ENCODE measurements around the gene LMOD1.
"Not testable (repeated sequence)": the region's sequence is repeated elsewhere in the genome, so short reads cannot be mapped to it uniquely, and the experiment has no call there.

LMOD1 gene

GRCh38 chr1:201877877-201878401, 68.4 kb downstream of the LMOD1 start:
- in situ Hi-C loops (cut with MboI; ENCODE audit: low sequenced_read_pairs), result no loop called here

- in situ Hi-C loops (cut with MboI; ENCODE audit: low sequenced_read_pairs), result no loop called here
Measured at GRCh38 chr1:201876148-201876818, 70.1 kb downstream of the LMOD1 start.

GRCh38 chr1:201874672-201875071, 71.7 kb downstream of the LMOD1 start:
- in situ Hi-C loops (cut with MboI; ENCODE audit: low sequenced_read_pairs), result no loop called here

- in situ Hi-C loops (cut with MboI; ENCODE audit: low sequenced_read_pairs), result no loop called here
Measured at GRCh38 chr1:201870397-201870796, 76.0 kb downstream of the LMOD1 start.

GRCh38 chr1:201861448-201861847, 84.9 kb downstream of the LMOD1 start:
- in situ Hi-C loops (cut with MboI; ENCODE audit: low sequenced_read_pairs), result no loop called here

GRCh38 chr1:201859424-201859823, 86.9 kb downstream of the LMOD1 start:
- in situ Hi-C loops (cut with MboI; ENCODE audit: low sequenced_read_pairs), result no loop called here

GRCh38 chr1:201856722-201857121, 89.6 kb downstream of the LMOD1 start:
- in situ Hi-C loops (cut with MboI; ENCODE audit: low sequenced_read_pairs), result not testable (repeated sequence)

GRCh38 chr1:201851949-201852348, 94.4 kb downstream of the LMOD1 start:
- in situ Hi-C loops (cut with MboI; ENCODE audit: low sequenced_read_pairs), result no loop called here

- in situ Hi-C loops (cut with MboI; ENCODE audit: low sequenced_read_pairs), result no loop called here
Measured at GRCh38 chr1:201850053-201850397, 96.3 kb downstream of the LMOD1 start.

GRCh38 chr1:201849372-201850052, 96.8 kb downstream of the LMOD1 start:
- in situ Hi-C loops (cut with MboI; ENCODE audit: low sequenced_read_pairs), result no loop called here

- in situ Hi-C loops (cut with MboI; ENCODE audit: low sequenced_read_pairs), result no loop called here
Measured at GRCh38 chr1:201848230-201848629, 98.1 kb downstream of the LMOD1 start.

GRCh38 chr1:201847150-201847549, 99.2 kb downstream of the LMOD1 start:
- in situ Hi-C loops (cut with MboI; ENCODE audit: low sequenced_read_pairs), result no loop called here
